ENCODE results near the gene UBA1. TPM values are rescaled to one million over a fixed set of nuclear protein-coding genes. Genes with fewer than 3 reads are reported as not detected.
A peak's percentile ranks its signal among the peaks of the same experiment; 100 is the strongest.

Gene UBA1
- total RNA-seq, 2 experiments from 2014 or later = 224 to 249 TPM

DNA sequence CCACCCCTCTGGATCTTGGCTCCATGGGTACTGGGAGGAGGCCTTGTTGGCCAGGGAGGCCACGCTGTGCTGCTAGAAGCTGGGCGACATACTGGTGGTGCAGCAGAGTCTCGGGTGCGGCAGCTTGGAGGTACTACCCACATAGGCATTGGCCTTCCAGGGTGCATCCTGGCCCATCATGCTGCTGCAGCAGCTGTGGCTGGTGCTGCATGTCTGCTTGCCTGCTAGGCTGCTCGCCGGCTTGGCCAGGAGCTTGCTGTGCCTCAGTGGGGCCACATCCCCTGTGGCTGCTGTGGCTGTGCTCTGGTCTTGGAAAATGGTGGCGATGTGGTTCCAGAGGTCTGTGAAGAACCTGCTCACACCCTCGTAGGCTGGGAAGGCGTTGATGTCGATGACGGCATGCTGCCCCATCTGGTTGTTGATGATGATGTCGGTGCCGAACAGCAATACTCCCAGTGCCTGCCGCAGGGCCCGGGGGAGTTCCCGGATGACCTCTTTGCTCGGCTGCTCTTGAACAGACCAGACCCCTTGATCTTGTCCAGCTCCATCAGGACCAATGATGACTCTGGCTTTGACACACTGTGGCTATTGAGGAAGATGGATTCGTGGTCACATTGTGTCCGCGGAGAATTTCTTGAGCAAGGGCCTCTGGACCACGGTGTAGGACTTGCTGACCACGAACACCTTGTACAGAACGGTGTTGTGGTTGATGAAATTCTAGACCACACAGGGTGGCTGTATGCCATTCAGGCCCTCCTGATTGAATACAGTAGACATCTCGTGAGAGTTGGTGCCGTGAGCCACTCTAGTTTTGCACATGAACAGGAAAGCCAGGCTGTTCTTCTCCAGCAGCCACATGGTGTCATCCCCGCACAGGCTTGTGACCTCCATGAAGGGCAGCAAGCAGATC lies 36.8 kb upstream of the UBA1 start:
- no peak for DNase-seq
- intact Hi-C loops (cut with DNase I, micrococcal nuclease) = no loop called here
- POLR2A ChIA-PET = no interaction called here
- no peak overlapping the region for H3K4me3 Mint-ChIP-seq
- no peak for ATAC-seq
- H3K36me3 Mint-ChIP-seq (ENCODE audit: low read depth) = peaks cover 25% of the 10 kb centered on the region
- CTCF ChIA-PET = interaction anchor here (1.2 kb wide), 1 partner anchor 12 kb away, joined by 3 read pairs; the partner anchor contains the start of genes NDUFB11 and RBM10
- peaks cover 2% of the 10 kb centered on the region for H3K4me1 Mint-ChIP-seq
- H3K27me3 Mint-ChIP-seq = no peaks in the 10 kb centered on the region
- no peaks in the 10 kb centered on the region for H3K9me3 Mint-ChIP-seq (ENCODE audit: low read depth)
- H3K27ac Mint-ChIP-seq = no peak overlapping the region

DNA sequence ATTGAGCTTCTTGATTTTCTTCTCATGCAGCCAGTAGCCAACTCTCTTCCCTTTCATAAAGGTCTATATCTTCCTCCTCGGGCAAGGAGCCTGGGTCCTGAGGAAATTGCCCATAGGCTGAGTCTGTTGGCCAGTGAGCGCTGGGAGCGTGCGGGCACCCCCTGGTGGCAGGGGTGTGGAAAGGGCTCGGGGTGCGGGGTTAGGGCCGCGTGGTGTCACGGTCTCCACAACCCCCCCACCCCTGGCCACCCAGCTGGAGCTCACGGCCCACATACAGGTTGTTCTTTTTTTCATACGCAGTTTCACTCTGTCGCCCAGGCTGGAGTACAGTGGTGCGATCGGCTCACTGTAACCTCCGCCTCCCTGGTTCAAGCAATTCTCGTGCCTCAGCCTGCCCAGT lies 35.5 kb upstream of the UBA1 start:
- Mint-ChIP-seq H3K27ac (no peak overlapping the region), H3K4me3 (no peak overlapping the region), H3K27me3 (no peaks in the 10 kb centered on the region), H3K9me3 (ENCODE audit: low read depth) (no peaks in the 10 kb centered on the region), H3K4me1 (peaks cover 2% of the 10 kb centered on the region), H3K36me3 (ENCODE audit: low read depth) (peaks cover 28% of the 10 kb centered on the region)
- no peak for DNase-seq
- intact Hi-C loops (cut with DNase I, micrococcal nuclease) = no loop called here
- CTCF ChIA-PET = interaction anchor here (0.6 to 1.2 kb wide), 3 partner anchors 13 to 24 kb away, joined by 3 read pairs; partner anchors contain the start of genes NDUFB11 and RBM10
- POLR2A ChIA-PET = no interaction called here
- no peak for ATAC-seq

DNA sequence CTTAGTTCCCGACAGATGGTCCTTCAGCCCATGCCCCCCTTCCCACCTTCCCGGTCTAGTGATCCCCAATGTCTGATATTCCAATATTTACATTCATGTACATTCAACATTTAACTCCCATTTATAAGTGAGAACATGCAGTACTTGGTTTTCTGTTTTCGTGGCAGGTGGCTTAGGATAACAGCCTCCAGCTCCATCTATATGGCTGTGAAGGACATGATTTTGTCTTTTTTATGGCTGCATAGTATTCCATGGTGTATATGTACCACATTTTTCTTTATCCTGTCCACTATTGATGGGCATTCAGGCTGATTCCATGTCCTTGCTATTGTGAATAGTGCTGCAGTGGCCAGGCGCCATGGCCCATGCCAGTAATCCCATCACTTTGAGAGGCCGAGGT lies 34.8 kb upstream of the UBA1 start:
- Mint-ChIP-seq H3K27me3 (no peaks in the 10 kb centered on the region), H3K36me3 (ENCODE audit: low read depth) (peaks cover 28% of the 10 kb centered on the region), H3K4me3 (no peak overlapping the region), H3K9me3 (ENCODE audit: low read depth) (no peaks in the 10 kb centered on the region), H3K27ac (no peak overlapping the region), H3K4me1 (peaks cover 2% of the 10 kb centered on the region)
- intact Hi-C loops (cut with DNase I, micrococcal nuclease) = no loop called here
- DNase-seq (no peak), ATAC-seq (no peak)
- ChIA-PET POLR2A (no interaction called here), CTCF (interaction anchor here (0.6 kb wide), 1 partner anchor 25 kb away, joined by 3 read pairs; no protein-coding TSS in a partner anchor)

DNA sequence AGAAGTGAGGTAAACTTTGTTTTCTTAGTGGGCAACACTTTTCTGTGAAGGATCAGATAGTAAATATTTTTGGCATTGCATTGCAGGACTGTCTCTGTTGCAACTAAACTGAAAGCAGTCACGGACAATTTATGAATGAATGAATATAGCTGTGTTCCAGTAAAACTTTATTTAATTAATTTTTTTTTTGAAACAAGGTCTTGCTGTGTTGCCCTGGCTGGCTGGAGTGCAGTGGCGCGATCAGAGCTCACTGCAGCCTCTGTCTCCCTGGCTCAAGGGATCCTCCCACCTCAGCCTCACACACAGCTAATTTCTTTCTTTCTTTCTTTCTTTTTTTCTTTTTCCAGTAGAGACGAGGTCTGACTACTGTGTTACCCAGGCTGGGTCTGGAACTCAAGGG lies 32.8 kb upstream of the UBA1 start:
- H3K4me1 Mint-ChIP-seq = peaks cover 2% of the 10 kb centered on the region
- ATAC-seq (no peak), DNase-seq (no peak)
- intact Hi-C loops (cut with DNase I, micrococcal nuclease) = no loop called here
- H3K9me3 Mint-ChIP-seq (ENCODE audit: low read depth) = no peaks in the 10 kb centered on the region
- H3K36me3 Mint-ChIP-seq (ENCODE audit: low read depth) = peaks cover 29% of the 10 kb centered on the region
- CTCF ChIA-PET = no interaction called here
- no peak overlapping the region for H3K27ac Mint-ChIP-seq
- H3K4me3 Mint-ChIP-seq = no peak overlapping the region
- H3K27me3 Mint-ChIP-seq = no peaks in the 10 kb centered on the region
- POLR2A ChIA-PET = no interaction called here

DNA sequence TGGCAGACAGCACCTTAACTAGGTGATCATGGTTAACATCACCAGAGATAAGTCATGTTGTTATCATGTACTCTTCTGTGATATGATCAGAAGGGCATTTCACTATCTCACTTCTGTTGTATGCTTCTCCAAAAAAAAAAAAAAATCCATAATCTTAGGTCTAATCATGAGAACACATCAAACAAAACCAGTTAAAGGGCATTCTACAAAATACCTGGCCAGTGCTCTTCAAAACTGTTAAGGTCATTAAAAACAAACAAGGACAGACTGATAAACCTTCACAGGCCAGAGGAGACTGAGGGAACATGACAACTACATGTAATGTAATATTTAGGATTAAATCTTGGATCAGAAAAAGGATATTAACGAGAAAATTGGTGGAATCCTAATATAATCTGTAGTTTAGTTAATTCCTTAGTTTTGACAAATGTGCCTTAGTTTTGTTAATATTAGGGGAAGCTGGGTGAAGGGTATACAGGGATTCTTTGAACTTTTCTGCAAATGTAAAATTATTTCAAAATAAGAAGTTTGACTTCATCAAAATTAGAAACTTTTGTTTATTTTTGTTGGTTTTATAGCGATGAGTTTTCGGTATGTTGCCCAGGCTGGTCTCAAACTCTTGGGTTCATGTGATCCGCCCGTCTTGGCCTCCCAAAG lies 30.6 kb upstream of the UBA1 start:
- ChIA-PET POLR2A (no interaction called here), CTCF (no interaction called here)
- DNase-seq (no peak), ATAC-seq (no peak)
- Mint-ChIP-seq H3K36me3 (ENCODE audit: low read depth) (peaks cover 16% of the 10 kb centered on the region), H3K4me3 (no peak overlapping the region), H3K27me3 (no peaks in the 10 kb centered on the region), H3K4me1 (peaks cover 4% of the 10 kb centered on the region), H3K27ac (no peak overlapping the region), H3K9me3 (ENCODE audit: low read depth) (no peaks in the 10 kb centered on the region)
- intact Hi-C loops (cut with DNase I, micrococcal nuclease) = no loop called here

DNA sequence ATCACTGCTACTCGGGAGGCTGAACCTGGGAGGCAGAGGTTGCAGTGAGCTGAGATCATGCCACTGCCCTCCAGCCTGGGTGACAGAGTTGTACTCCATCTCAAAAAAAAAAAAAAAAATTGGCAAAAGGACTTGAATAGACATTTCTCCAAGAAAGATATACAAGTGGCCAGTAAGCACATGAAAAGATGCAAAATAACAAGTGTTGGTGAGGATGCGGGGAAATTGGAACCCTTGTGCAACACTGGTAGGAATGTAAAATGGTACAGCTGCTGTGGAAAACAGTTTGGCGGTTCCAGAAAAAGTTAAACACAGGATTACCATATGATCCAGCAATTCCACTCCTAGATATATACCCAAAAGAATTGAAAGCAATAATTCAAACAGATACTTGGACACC lies 29.2 kb upstream of the UBA1 start:
- peaks cover 17% of the 10 kb centered on the region for H3K36me3 Mint-ChIP-seq (ENCODE audit: low read depth)
- H3K27ac Mint-ChIP-seq = no peak overlapping the region
- intact Hi-C loops (cut with DNase I, micrococcal nuclease) = no loop called here
- H3K4me1 Mint-ChIP-seq = peaks cover 2% of the 10 kb centered on the region
- POLR2A ChIA-PET = no interaction called here
- H3K9me3 Mint-ChIP-seq (ENCODE audit: low read depth) = no peaks in the 10 kb centered on the region
- no peak for DNase-seq
- no peaks in the 10 kb centered on the region for H3K27me3 Mint-ChIP-seq
- CTCF ChIA-PET = no interaction called here
- no peak overlapping the region for H3K4me3 Mint-ChIP-seq
- ATAC-seq = no peak

DNA sequence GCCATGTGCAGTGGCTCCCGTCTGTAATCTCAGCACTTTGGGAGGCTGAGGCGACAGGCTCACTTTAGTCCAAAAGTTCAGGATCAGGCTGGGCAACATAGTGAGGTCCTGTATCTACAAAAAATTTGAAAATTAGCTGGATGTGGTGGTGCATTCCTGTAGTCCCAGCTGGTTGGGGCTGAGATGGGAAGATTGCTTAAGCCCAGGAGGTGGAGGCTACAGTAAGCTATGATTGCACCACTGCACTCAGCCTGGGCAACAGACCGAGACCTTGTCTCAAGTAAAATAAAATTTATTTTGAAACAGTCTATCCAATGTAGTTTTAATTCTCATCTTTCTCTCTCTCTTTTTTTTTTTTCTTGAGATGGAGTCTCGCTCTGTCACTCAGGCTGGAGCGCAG lies 27.5 kb upstream of the UBA1 start:
- Mint-ChIP-seq H3K36me3 (ENCODE audit: low read depth) (peaks cover 10% of the 10 kb centered on the region), H3K4me1 (peaks cover 2% of the 10 kb centered on the region), H3K4me3 (no peak overlapping the region), H3K9me3 (ENCODE audit: low read depth) (no peaks in the 10 kb centered on the region), H3K27ac (no peak overlapping the region), H3K27me3 (no peaks in the 10 kb centered on the region)
- DNase-seq (no peak), ATAC-seq (no peak)
- intact Hi-C loops (cut with DNase I, micrococcal nuclease) = no loop called here
- POLR2A ChIA-PET = no interaction called here
- CTCF ChIA-PET = interaction anchor here (0.6 kb wide), 1 partner anchor 179 kb away, joined by 4 read pairs; no protein-coding TSS in a partner anchor

DNA sequence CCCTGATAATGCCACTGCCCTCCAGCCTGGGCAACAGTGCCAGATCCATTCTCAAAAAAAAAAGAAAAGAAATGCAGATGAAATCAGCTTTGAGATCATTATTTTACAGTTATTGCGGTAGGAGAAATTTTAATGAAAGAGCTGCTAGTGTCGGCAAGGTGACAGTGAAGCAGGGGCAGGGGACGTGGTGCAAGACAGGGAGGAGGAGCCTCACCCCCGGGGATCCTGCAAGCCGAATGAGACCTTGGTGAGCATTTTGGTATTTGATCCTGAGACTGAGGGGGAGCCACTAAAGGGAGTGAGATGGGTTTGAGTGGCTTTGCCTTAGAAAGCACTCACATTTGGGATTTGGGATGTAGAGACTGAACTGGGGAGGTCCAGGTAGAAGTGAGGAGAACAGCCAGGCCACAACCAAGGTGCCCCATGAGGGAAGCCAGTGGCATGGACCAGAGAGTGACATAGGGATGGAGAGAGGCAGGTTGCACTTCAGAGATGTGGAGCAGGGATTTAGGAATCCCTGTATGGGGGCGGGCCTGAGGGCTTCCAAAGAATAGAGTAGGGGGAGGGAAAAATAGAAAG lies 25.0 kb upstream of the UBA1 start:
- H3K27ac Mint-ChIP-seq = peak overlapping the region; percentile 63
- no peaks in the 10 kb centered on the region for H3K27me3 Mint-ChIP-seq
- H3K9me3 Mint-ChIP-seq (ENCODE audit: low read depth) = no peaks in the 10 kb centered on the region
- H3K4me3 Mint-ChIP-seq = no peak overlapping the region
- intact Hi-C loops (cut with DNase I, micrococcal nuclease) = no loop called here
- CTCF ChIA-PET = no interaction called here
- POLR2A ChIA-PET = no interaction called here
- H3K36me3 Mint-ChIP-seq (ENCODE audit: low read depth) = peaks cover 13% of the 10 kb centered on the region
- DNase-seq = no peak
- no peak for ATAC-seq
- H3K4me1 Mint-ChIP-seq = peaks cover 2% of the 10 kb centered on the region

DNA sequence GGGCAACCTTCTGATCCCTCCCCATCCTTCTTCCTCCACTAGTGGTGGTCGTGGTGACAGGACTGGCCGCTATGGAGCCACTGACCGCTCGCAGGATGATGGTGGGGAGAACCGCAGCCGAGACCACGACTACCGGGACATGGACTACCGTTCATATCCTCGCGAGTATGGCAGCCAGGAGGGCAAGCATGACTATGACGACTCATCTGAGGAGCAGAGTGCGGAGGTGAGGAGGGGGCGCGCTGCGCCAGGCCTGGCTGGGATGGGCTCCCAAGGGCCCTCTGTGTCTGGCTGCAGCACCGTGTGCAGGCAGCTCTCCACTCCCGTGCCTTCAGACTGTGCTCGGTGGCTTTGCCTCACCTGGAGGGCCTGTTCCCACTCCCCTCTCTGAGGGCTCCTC lies 24.4 kb upstream of the UBA1 start:
- peaks cover 13% of the 10 kb centered on the region for H3K36me3 Mint-ChIP-seq (ENCODE audit: low read depth)

DNA sequence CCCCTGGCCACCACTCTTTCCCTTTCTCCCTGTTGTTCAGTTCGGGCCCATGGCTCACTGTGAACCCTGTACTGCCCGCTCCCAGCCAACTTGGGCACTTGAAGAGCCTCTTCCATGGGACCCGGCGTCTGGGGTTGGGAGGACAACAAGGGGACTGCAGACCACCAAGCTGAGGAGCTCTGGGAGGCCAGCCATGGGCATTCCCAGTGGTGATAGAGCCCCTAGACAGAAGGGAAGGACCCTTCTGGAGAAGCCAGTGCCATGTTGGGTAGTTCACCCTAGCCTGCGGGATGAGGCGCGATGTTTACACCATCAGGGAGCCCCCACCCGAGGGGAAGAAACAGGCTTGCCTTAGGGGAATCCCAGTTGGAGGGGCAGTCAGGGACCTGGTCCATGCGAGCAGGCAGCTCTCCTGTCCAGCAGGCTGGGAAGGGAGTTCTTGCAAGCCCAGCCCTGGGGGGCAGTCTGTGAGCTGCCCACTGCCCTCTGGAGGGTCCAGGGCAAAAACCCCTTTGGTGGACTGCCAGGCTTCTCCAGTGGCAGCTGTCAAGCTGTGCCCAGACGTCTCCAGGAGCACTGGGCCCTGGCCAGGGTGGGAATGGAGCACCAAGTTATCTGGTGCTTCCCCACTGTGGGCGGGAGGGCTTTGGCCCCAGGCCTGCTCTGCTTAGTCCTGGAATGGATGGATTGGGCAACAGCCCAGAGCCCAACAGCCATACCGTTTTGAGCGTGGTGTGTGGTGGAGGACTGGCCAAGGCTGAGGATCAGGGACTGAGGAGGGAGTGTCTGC lies 23.7 kb upstream of the UBA1 start:
- no peak overlapping the region for H3K27ac Mint-ChIP-seq
- intact Hi-C loops (cut with DNase I, micrococcal nuclease) = no loop called here
- H3K9me3 Mint-ChIP-seq (ENCODE audit: low read depth) = no peaks in the 10 kb centered on the region
- H3K36me3 Mint-ChIP-seq (ENCODE audit: low read depth) = peaks cover 12% of the 10 kb centered on the region
- POLR2A ChIA-PET = no interaction called here
- CTCF ChIA-PET = no interaction called here
- ATAC-seq (no peak), DNase-seq (no peak)
- no peak overlapping the region for H3K4me3 Mint-ChIP-seq
- peaks cover 2% of the 10 kb centered on the region for H3K4me1 Mint-ChIP-seq
- H3K27me3 Mint-ChIP-seq = no peaks in the 10 kb centered on the region

More for the DNA sequence above, 24.4 kb upstream of the UBA1 start:
- intact Hi-C loops (cut with DNase I, micrococcal nuclease) = no loop called here
- Mint-ChIP-seq H3K4me3 (no peak overlapping the region), H3K9me3 (ENCODE audit: low read depth) (no peaks in the 10 kb centered on the region), H3K4me1 (peaks cover 2% of the 10 kb centered on the region), H3K27ac (no peak overlapping the region), H3K27me3 (no peaks in the 10 kb centered on the region)
- ChIA-PET POLR2A (no interaction called here), CTCF (no interaction called here)
- DNase-seq (no peak), ATAC-seq (no peak)

DNA sequence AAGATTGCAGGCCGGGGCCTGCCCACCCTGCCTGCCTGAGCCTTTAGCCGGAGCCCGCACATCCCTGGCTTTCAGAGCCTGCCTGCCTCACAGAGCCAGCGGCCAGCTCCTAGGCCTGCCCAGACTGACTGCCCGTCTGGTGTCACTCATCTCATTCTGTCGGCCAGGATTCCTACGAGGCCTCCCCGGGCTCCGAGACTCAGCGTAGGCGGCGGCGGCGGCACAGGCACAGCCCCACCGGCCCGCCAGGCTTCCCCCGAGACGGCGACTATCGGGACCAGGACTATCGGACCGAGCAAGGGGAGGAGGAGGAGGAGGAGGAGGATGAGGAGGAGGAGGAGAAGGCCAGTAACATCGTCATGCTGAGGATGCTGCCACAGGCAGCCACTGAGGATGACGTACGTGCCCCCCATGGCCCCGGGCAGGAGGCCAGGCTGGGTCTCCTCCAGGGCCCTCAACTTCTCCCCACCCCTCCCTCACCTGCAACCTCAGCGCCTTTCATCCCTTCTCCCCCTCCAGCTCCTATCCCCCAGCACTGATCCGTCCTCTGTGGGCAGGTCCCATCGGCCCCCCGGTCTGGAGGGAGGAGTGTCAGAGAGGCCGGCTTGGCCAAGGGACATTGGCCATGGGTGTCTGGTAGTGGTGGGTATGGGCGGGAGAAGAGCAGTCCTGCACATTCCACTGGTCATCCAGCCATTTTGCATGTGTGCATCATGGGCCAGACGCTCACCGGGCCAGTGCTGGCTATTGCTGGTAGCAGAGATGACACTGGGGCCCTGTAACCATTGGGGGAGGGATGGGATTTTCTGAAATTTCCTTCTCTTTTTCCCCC lies 22.6 kb upstream of the UBA1 start:
- H3K4me3 Mint-ChIP-seq = no peak overlapping the region
- H3K27ac Mint-ChIP-seq = no peak overlapping the region
- DNase-seq (no peak), ATAC-seq (no peak)
- ChIA-PET POLR2A (no interaction called here), CTCF (no interaction called here)
- no peaks in the 10 kb centered on the region for H3K27me3 Mint-ChIP-seq
- H3K36me3 Mint-ChIP-seq (ENCODE audit: low read depth) = peaks cover 13% of the 10 kb centered on the region
- intact Hi-C loops (cut with DNase I, micrococcal nuclease) = no loop called here
- H3K4me1 Mint-ChIP-seq = peaks cover 2% of the 10 kb centered on the region
- H3K9me3 Mint-ChIP-seq (ENCODE audit: low read depth) = no peaks in the 10 kb centered on the region
